Urinary bladder (tissue), 4 donors: Measurements from ENCODE around the gene CIDEB. TPM values are rescaled to one million over a fixed set of nuclear protein-coding genes. Genes with fewer than 3 reads are reported as not detected.
"Not testable (repeated sequence)": the region's sequence is repeated elsewhere in the genome, so short reads cannot be mapped to it uniquely, and the experiment has no call there.

ENCODE experiments used
- DNase-seq: peaks from one replicate; pipeline ENCODE4 v3.0.0-alpha.2; 2015; ENCODE audit errors: extremely low spot score
- H3K27ac ChIP-seq: one replicate; pipeline ENCODE4 v1.5.1; 2013; ENCODE audit warnings: low read depth, mild to moderate bottlenecking, moderate library complexity
- H3K36me3 ChIP-seq: one replicate; pipeline ENCODE4 v1.6.1; 2013; ENCODE audit warnings: mild to moderate bottlenecking, moderate library complexity; ENCODE audit not compliant: insufficient read depth
- H3K4me1 ChIP-seq: one replicate; pipeline ENCODE4 v1.6.1; 2013; ENCODE audit warnings: mild to moderate bottlenecking, moderate library complexity; ENCODE audit not compliant: insufficient read depth
- H3K4me3 ChIP-seq: one replicate; pipeline ENCODE4 v1.5.1; 2013; ENCODE audit warnings: low read depth, low read length
- WGBS: extraction: QIAGEN DNeasy Blood & Tissue Kit; methylation state at CpG from one replicate; pipeline ENCODE4 v1.1.7; 2013; 5-methylcytosine and 5-hydroxymethylcytosine counted together
- polyA plus RNA-seq: library from polyadenylated mRNA; stranded (reverse); fragments of 200-250 nt; gene quantifications from one replicate; pipeline ENCODE4 v1.2.3, GENCODE V29; 2013
- total RNA-seq: library from RNA; depleted of rRNA; stranded (reverse); fragments of >200 nt; gene quantifications from one replicate; pipeline ENCODE4 v1.2.3, GENCODE V29; 2014
- donor health status: healthy with polysubstance abuse.
- donor health status: healthy.

Gene CIDEB
- total and polyA plus RNA-seq, 2 donors = 7.3 to 12.8 TPM

GRCh38 chr14:24327914-24328313 lies 20.1 kb upstream of the CIDEB start:
- not testable (repeated sequence) for H3K4me1 ChIP-seq, DNase-seq, H3K4me3 ChIP-seq, H3K36me3 ChIP-seq, H3K27ac ChIP-seq
- 4% methylated on average over 9 of the region's 9 CpGs for WGBS

- Histone ChIP-seq H3K36me3 (no peaks in the 10 kb centered on the region), H3K4me1 (no peaks in the 10 kb centered on the region), H3K27ac (no peak overlapping the region), H3K4me3 (no peak overlapping the region)
- no peak for DNase-seq
- WGBS = 70% methylated on average over 2 of the region's 2 CpGs
These were observed 19.5 kb upstream of the CIDEB start for GRCh38 chr14:24327303-24327702.

GRCh38 chr14:24325963-24326362 lies 18.2 kb upstream of the CIDEB start:
- no peaks in the 10 kb centered on the region for H3K36me3 ChIP-seq
- 80% methylated on average over 9 of the region's 9 CpGs for WGBS
- no peak for DNase-seq

GRCh38 chr14:24325041-24325530 lies 17.3 kb upstream of the CIDEB start:
- H3K4me3 ChIP-seq = no peak overlapping the region
- no peaks in the 10 kb centered on the region for H3K4me1 ChIP-seq
- 77% methylated on average over 5 of the region's 5 CpGs for WGBS
- no peak for DNase-seq
- no peak overlapping the region for H3K27ac ChIP-seq
- H3K36me3 ChIP-seq = no peaks in the 10 kb centered on the region

More at GRCh38 chr14:24325963-24326362, 18.2 kb upstream of the CIDEB start:
- H3K4me3 ChIP-seq = no peak overlapping the region
- H3K4me1 ChIP-seq = no peaks in the 10 kb centered on the region
- H3K27ac ChIP-seq = no peak overlapping the region

- Histone ChIP-seq H3K4me1 (no peaks in the 10 kb centered on the region), H3K4me3 (no peak overlapping the region), H3K36me3 (no peaks in the 10 kb centered on the region), H3K27ac (no peak overlapping the region)
- no peak for DNase-seq
- WGBS = 78% methylated on average over 6 of the region's 6 CpGs
These were observed 16.2 kb upstream of the CIDEB start for GRCh38 chr14:24324024-24324423.

GRCh38 chr14:24323341-24323740 lies 15.6 kb upstream of the CIDEB start:
- no peak overlapping the region for H3K27ac ChIP-seq
- no peaks in the 10 kb centered on the region for H3K36me3 ChIP-seq
- no peak overlapping the region for H3K4me3 ChIP-seq
- WGBS = 50% methylated on average over 3 of the region's 3 CpGs
- DNase-seq = no peak
- H3K4me1 ChIP-seq = no peaks in the 10 kb centered on the region

GRCh38 chr14:24322672-24323071 lies 14.9 kb upstream of the CIDEB start:
- WGBS = 57% methylated on average over 10 of the region's 10 CpGs
- Histone ChIP-seq H3K36me3 (no peaks in the 10 kb centered on the region), H3K4me1 (no peaks in the 10 kb centered on the region), H3K4me3 (no peak overlapping the region), H3K27ac (no peak overlapping the region)
- DNase-seq = no peak

- no peaks in the 10 kb centered on the region for H3K4me1 ChIP-seq
- 84% methylated on average over 14 of the region's 14 CpGs for WGBS
- no peak overlapping the region for H3K4me3 ChIP-seq
- H3K36me3 ChIP-seq = no peaks in the 10 kb centered on the region
- DNase-seq = no peak
- no peak overlapping the region for H3K27ac ChIP-seq
These were observed 13.6 kb upstream of the CIDEB start for GRCh38 chr14:24321212-24321975.

- Histone ChIP-seq H3K4me1 (no peaks in the 10 kb centered on the region), H3K27ac (no peak overlapping the region)
- WGBS = 61% methylated on average over 3 of the region's 3 CpGs
These were observed 9.6 kb upstream of the CIDEB start for GRCh38 chr14:24317141-24317928.

GRCh38 chr14:24316597-24316950 lies 8.8 kb upstream of the CIDEB start:
- Histone ChIP-seq H3K36me3 (no peaks in the 10 kb centered on the region), H3K4me3 (no peak overlapping the region), H3K27ac (no peak overlapping the region), H3K4me1 (no peaks in the 10 kb centered on the region)
- 46% methylated on average over 18 of the region's 18 CpGs for WGBS
- no peak for DNase-seq

More at GRCh38 chr14:24317141-24317928, 9.6 kb upstream of the CIDEB start:
- no peak for DNase-seq
- Histone ChIP-seq H3K36me3 (no peaks in the 10 kb centered on the region), H3K4me3 (no peak overlapping the region)

GRCh38 chr14:24315807-24316596 lies 8.2 kb upstream of the CIDEB start:
- Histone ChIP-seq H3K4me3 (no peak overlapping the region), H3K4me1 (no peaks in the 10 kb centered on the region), H3K36me3 (no peaks in the 10 kb centered on the region), H3K27ac (no peak overlapping the region)
- 34% methylated on average over 70 of the region's 70 CpGs for WGBS
- no peak for DNase-seq

GRCh38 chr14:24315243-24315806 lies 7.5 kb upstream of the CIDEB start:
- H3K4me1 ChIP-seq = no peaks in the 10 kb centered on the region
- DNase-seq = no peak
- H3K27ac ChIP-seq = no peak overlapping the region
- no peaks in the 10 kb centered on the region for H3K36me3 ChIP-seq
- H3K4me3 ChIP-seq = no peak overlapping the region
- 81% methylated on average over 10 of the region's 10 CpGs for WGBS
